GM12878 (cell line): ENCODE measurements around the gene SLC45A1. TPM values are rescaled to one million over a fixed set of nuclear protein-coding genes. Genes with fewer than 3 reads are reported as not detected.

Experiments used
- BMI1 ChIP-seq: fragments of 450-650 bp; IDR thresholded peaks from 2 replicates; pipeline ENCODE4 v1.6.1; 2016; ENCODE audit warnings: mild to moderate bottlenecking, moderate library complexity, borderline replicate concordance
- CHD4 ChIP-seq: fragments of 200-600 bp; sonication (generic); IDR thresholded peaks from 2 replicates; pipeline ENCODE4 v1.6.1; 2016; ENCODE audit warnings: mild to moderate bottlenecking
- DPF2 ChIP-seq: fragments of 450-650 bp; IDR thresholded peaks from 2 replicates; pipeline ENCODE4 v1.6.1; 2017; ENCODE audit warnings: mild to moderate bottlenecking
- RBBP5 ChIP-seq: fragments of 200-600 bp; sonication (generic); conservative IDR thresholded peaks from 2 replicates; pipeline ENCODE4 v1.6.1; 2016
- TBL1XR1 ChIP-seq: IDR thresholded peaks from 2 replicates; pipeline ENCODE4 v1.6.1; 2012; ENCODE audit warnings: low read depth, low read length, improper control_type of control experiment
- polyA plus RNA-seq, 11 experiments: library from polyadenylated mRNA; depleted of rRNA in 4 of 11; unstranded in 6 of 11; stranded (reverse) in 5 of 11; fragments of >200 nt; fragmentation: Nextera tagmentation in 4 of 11; fragmentation: Illumina TruSeq in 1 of 11; extraction: Ambion mirVana in 4 of 11; extraction: Trizol in 1 of 11; gene quantifications; 1 replicate in 1 of 11; 2 replicates in 10 of 11; pipeline versions ENCODE4 v1.2.1 to v1.2.3, GENCODE V29; 2011 to 2016; ENCODE audit warnings: inconsistent platforms in 2 of 11, missing spikeins in 2 of 11, low read depth in 1 of 11
- total RNA-seq, 4 experiments: library from RNA; depleted of rRNA in 3 of 4; stranded (reverse); fragments of >200 nt in 3 of 4; fragmentation: Illumina TruSeq in 1 of 4; extraction: Trizol in 1 of 4; gene quantifications; 2 replicates each; pipeline versions ENCODE4 v1.2.1 to v1.2.3, GENCODE V29; 2013 to 2021
- TF ChIP-seq, protein P1 (sequence below): fragments of 450-650 bp; IDR thresholded peaks from 2 replicates; pipeline ENCODE4 v1.6.1; 2017; ENCODE audit warnings: antibody characterized with exemption, mild to moderate bottlenecking, moderate library complexity
- TF ChIP-seq, protein P2 (sequence below): fragments of 450-650 bp; formaldehyde crosslinking; IDR thresholded peaks from 2 replicates; pipeline ENCODE4 v1.5.0; 2022; ENCODE audit warnings: mild to moderate bottlenecking, missing genetic modification characterization

The SLC45A1 gene
- total and polyA plus RNA-seq, 10 of the 15 experiments (the other 5 are each of a cell fraction or from before 2014, with no cell fraction given) = 0.07 to 0.23 (median 0.13) TPM; not detected in 6

- TF ChIP-seq, protein P1, sequence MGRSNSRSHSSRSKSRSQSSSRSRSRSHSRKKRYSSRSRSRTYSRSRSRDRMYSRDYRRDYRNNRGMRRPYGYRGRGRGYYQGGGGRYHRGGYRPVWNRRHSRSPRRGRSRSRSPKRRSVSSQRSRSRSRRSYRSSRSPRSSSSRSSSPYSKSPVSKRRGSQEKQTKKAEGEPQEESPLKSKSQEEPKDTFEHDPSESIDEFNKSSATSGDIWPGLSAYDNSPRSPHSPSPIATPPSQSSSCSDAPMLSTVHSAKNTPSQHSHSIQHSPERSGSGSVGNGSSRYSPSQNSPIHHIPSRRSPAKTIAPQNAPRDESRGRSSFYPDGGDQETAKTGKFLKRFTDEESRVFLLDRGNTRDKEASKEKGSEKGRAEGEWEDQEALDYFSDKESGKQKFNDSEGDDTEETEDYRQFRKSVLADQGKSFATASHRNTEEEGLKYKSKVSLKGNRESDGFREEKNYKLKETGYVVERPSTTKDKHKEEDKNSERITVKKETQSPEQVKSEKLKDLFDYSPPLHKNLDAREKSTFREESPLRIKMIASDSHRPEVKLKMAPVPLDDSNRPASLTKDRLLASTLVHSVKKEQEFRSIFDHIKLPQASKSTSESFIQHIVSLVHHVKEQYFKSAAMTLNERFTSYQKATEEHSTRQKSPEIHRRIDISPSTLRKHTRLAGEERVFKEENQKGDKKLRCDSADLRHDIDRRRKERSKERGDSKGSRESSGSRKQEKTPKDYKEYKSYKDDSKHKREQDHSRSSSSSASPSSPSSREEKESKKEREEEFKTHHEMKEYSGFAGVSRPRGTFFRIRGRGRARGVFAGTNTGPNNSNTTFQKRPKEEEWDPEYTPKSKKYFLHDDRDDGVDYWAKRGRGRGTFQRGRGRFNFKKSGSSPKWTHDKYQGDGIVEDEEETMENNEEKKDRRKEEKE = no peak
- TF ChIP-seq BMI1 (no peak), CHD4 (no peak), TBL1XR1 (no peak), RBBP5 (no peak), DPF2 (no peak)
- TF ChIP-seq, protein P2, sequence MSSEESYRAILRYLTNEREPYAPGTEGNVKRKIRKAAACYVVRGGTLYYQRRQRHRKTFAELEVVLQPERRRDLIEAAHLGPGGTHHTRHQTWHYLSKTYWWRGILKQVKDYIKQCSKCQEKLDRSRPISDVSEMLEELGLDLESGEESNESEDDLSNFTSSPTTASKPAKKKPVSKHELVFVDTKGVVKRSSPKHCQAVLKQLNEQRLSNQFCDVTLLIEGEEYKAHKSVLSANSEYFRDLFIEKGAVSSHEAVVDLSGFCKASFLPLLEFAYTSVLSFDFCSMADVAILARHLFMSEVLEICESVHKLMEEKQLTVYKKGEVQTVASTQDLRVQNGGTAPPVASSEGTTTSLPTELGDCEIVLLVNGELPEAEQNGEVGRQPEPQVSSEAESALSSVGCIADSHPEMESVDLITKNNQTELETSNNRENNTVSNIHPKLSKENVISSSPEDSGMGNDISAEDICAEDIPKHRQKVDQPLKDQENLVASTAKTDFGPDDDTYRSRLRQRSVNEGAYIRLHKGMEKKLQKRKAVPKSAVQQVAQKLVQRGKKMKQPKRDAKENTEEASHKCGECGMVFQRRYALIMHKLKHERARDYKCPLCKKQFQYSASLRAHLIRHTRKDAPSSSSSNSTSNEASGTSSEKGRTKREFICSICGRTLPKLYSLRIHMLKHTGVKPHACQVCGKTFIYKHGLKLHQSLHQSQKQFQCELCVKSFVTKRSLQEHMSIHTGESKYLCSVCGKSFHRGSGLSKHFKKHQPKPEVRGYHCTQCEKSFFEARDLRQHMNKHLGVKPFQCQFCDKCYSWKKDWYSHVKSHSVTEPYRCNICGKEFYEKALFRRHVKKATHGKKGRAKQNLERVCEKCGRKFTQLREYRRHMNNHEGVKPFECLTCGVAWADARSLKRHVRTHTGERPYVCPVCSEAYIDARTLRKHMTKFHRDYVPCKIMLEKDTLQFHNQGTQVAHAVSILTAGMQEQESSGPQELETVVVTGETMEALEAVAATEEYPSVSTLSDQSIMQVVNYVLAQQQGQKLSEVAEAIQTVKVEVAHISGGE (CRISPR knock-in tag) = no peak
- TF ChIP-seq, all 136 proteins: peak for 0
Measured at GRCh38 chr1:8381618-8382017, 63.7 kb downstream of the SLC45A1 start (continued).
